Measurements from ENCODE around the gene LPAR2.
"Not testable (repeated sequence)": the region's sequence is repeated elsewhere in the genome, so short reads cannot be mapped to it uniquely, and the experiment has no call there.

Gene LPAR2

DNA sequence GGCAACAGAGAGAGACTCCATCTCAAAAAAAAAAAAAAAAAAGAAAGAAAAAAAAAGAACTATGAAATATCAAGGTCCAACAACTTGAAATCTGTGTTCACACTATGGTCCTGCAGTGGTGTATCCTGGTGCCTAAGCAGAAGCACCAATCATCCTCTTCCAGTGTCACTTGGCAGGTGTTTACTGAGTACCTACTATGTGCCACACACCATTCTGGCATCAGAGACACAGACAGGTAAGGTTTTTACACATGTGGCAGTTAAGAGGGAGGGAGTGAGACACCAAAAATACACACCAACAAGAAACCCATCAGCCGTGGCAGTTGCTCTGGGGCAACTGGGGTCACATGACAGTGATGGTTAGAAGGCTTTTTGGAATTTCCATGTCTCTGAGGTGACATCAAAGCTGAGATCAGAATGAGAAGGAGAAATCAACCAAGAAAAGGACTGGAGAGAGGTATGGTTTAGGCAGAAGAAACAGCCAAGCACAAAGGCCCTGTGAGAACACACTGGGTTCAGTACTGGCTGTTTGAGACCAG lies 27.2 kb downstream of the LPAR2 start:
- Histone ChIP-seq H3K27ac (ENCODE audit: poor library complexity, severe bottlenecking) (no peak overlapping the region), H3K4me3 (ENCODE audit: severe bottlenecking) (no peak overlapping the region), H3K27me3 (ENCODE audit: insufficient read depth, poor library complexity, severe bottlenecking) (no peaks in the 10 kb centered on the region), H3K36me3 (ENCODE audit: low read depth) (no peaks in the 10 kb centered on the region), H3K4me1 (ENCODE audit: insufficient read depth, poor library complexity, severe bottlenecking) (peaks cover 30% of the 10 kb centered on the region), H3K9me3 (ENCODE audit: severe bottlenecking) (no peaks in the 10 kb centered on the region)
- ATAC-seq (ENCODE audit: low read depth), result no peak
- DNase-seq (ENCODE audit: low spot score), result no peak
- TF ChIP-seq, protein P1, sequence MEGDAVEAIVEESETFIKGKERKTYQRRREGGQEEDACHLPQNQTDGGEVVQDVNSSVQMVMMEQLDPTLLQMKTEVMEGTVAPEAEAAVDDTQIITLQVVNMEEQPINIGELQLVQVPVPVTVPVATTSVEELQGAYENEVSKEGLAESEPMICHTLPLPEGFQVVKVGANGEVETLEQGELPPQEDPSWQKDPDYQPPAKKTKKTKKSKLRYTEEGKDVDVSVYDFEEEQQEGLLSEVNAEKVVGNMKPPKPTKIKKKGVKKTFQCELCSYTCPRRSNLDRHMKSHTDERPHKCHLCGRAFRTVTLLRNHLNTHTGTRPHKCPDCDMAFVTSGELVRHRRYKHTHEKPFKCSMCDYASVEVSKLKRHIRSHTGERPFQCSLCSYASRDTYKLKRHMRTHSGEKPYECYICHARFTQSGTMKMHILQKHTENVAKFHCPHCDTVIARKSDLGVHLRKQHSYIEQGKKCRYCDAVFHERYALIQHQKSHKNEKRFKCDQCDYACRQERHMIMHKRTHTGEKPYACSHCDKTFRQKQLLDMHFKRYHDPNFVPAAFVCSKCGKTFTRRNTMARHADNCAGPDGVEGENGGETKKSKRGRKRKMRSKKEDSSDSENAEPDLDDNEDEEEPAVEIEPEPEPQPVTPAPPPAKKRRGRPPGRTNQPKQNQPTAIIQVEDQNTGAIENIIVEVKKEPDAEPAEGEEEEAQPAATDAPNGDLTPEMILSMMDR (IDR thresholded peaks at IDR 0.05; ENCODE audit: poor library complexity, severe bottlenecking), result no peak

- H3K4me3 ChIP-seq (ENCODE audit: severe bottlenecking); H3K27ac ChIP-seq (ENCODE audit: poor library complexity, severe bottlenecking); H3K36me3 ChIP-seq (ENCODE audit: low read depth); H3K9me3 ChIP-seq (ENCODE audit: severe bottlenecking); DNase-seq (ENCODE audit: low spot score); ATAC-seq (ENCODE audit: low read depth); H3K27me3 ChIP-seq (ENCODE audit: insufficient read depth, poor library complexity, severe bottlenecking): not testable (repeated sequence)
- peaks cover 22% of the 10 kb centered on the region for H3K4me1 ChIP-seq (ENCODE audit: insufficient read depth, poor library complexity, severe bottlenecking)
Measured at GRCh38 chr19:19598728-19599451, 29.1 kb downstream of the LPAR2 start.

GRCh38 chr19:19597809-19598306 lies 30.2 kb downstream of the LPAR2 start:
- peaks cover 14% of the 10 kb centered on the region for H3K4me1 ChIP-seq (ENCODE audit: insufficient read depth, poor library complexity, severe bottlenecking)
- H3K9me3 ChIP-seq (ENCODE audit: severe bottlenecking), result no peaks in the 10 kb centered on the region
- no peaks in the 10 kb centered on the region for H3K36me3 ChIP-seq (ENCODE audit: low read depth)
- DNase-seq (ENCODE audit: low spot score), result no peak
- ATAC-seq (ENCODE audit: low read depth), result no peak
- no peaks in the 10 kb centered on the region for H3K27me3 ChIP-seq (ENCODE audit: insufficient read depth, poor library complexity, severe bottlenecking)
- no peak overlapping the region for H3K4me3 ChIP-seq (ENCODE audit: severe bottlenecking)
- H3K27ac ChIP-seq (ENCODE audit: poor library complexity, severe bottlenecking), result no peak overlapping the region
- TF ChIP-seq, protein P1 (IDR thresholded peaks at IDR 0.05; ENCODE audit: poor library complexity, severe bottlenecking), result no peak

DNA sequence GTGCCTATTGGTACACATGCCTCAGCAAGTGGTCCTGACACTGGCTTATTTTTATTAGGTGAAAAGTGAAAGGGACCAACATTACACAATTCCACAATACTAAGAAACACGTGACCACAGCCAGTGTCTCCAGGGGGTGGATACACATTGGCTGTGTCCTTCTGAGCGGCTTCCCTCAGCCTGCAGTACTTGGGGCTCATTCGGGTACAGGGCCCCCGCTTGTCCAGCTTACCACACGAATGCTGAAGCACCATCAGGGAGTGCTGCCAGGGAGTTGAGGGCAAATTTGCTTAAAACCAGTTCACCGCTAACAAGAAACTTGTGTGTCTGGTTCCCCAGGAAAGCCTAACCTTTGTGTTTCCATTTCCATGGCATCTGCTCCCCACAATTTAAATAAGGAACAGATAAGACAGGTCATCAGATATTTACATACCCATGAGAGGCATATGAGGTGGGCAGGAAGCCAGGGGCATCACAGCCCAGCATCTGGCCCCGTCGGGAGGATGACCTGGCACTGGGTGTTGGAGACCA lies 32.8 kb downstream of the LPAR2 start:
- no peaks in the 10 kb centered on the region for H3K36me3 ChIP-seq (ENCODE audit: low read depth)
- no peak for DNase-seq (ENCODE audit: low spot score)
- H3K27me3 ChIP-seq (ENCODE audit: insufficient read depth, poor library complexity, severe bottlenecking), result no peaks in the 10 kb centered on the region
- no peak for ATAC-seq (ENCODE audit: low read depth)
- no peaks in the 10 kb centered on the region for H3K9me3 ChIP-seq (ENCODE audit: severe bottlenecking)
- TF ChIP-seq, protein P1 (IDR thresholded peaks at IDR 0.05; ENCODE audit: poor library complexity, severe bottlenecking), result no peak
- H3K4me3 ChIP-seq (ENCODE audit: severe bottlenecking), result no peak overlapping the region
- peaks cover 19% of the 10 kb centered on the region for H3K4me1 ChIP-seq (ENCODE audit: insufficient read depth, poor library complexity, severe bottlenecking)
- no peak overlapping the region for H3K27ac ChIP-seq (ENCODE audit: poor library complexity, severe bottlenecking)

DNA sequence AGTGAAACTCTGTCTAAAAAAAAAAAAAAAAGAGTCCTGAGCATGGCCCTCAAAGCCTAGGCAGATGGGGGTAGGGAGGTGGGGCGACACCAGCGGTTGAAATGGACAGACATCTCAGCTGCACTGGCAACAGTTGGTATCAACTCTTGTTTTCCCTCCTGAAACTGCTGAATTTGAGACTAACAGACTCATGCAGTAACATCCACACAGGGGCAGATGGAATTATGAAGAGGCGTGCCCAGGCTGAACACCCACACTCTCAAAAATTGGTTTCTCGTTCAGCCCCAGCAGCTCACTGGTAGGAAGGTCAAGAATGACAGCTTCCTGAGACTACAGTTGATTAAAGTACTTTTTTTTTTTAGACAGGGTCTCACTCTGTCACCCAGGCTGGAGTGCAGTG lies 33.6 kb downstream of the LPAR2 start:
- no peak for ATAC-seq (ENCODE audit: low read depth)
- TF ChIP-seq, protein P1 (IDR thresholded peaks at IDR 0.05; ENCODE audit: poor library complexity, severe bottlenecking), result no peak
- Histone ChIP-seq H3K27me3 (ENCODE audit: insufficient read depth, poor library complexity, severe bottlenecking) (no peaks in the 10 kb centered on the region), H3K36me3 (ENCODE audit: low read depth) (no peaks in the 10 kb centered on the region), H3K9me3 (ENCODE audit: severe bottlenecking) (no peaks in the 10 kb centered on the region), H3K4me3 (ENCODE audit: severe bottlenecking) (no peak overlapping the region), H3K27ac (ENCODE audit: poor library complexity, severe bottlenecking) (no peak overlapping the region), H3K4me1 (ENCODE audit: insufficient read depth, poor library complexity, severe bottlenecking) (peaks cover 19% of the 10 kb centered on the region)
- DNase-seq (ENCODE audit: low spot score), result no peak
